Endothelial cell of umbilical vein (primary cell): ENCODE measurements around the gene CTDSP1. TPM values are rescaled to one million over a fixed set of nuclear protein-coding genes. Genes with fewer than 3 reads are reported as not detected.

Source experiments
- BruUV-seq: library from RNA; stranded (reverse); fragments of 400-500 nt; replicated peaks from 2 replicates; lab custom pipeline; 2021; lab: Mats Ljungman, UMichigan
- CTCF ChIA-PET: fragments of 300-600, 350-600 bp; sonication (Branson Sonifier 250); formaldehyde crosslinking; loops from one replicate; lab custom pipeline; 2021; ENCODE audit warnings: antibody characterized with exemption, inconsistent platforms; lab: Charles Lee
- POLR2A ChIA-PET: fragments of 300-600, 350-600 bp; sonication (Branson Sonifier 250); formaldehyde crosslinking; loops from one replicate; lab custom pipeline; 2021; ENCODE audit warnings: antibody characterized with exemption, inconsistent platforms; lab: Charles Lee
- DNase-seq: peaks from one replicate; pipeline ENCODE4 v3.0.0-alpha.2; 2011; ENCODE audit warnings: low read depth, low spot score
- FAIRE-seq: peaks from 2 replicates; lab custom pipeline; 2011; peaks lifted over from hg19 to GRCh38; lab: Jason Lieb, UNC
- H2AFZ ChIP-seq: 2 replicates; pipeline ENCODE4 v1.6.0; 2012; ENCODE audit warnings: low read depth, low read length, control low read depth, inconsistent platforms
- H3K27ac ChIP-seq: 2 replicates; pipeline ENCODE4 v1.5.1; 2011; ENCODE audit warnings: low read depth, mild to moderate bottlenecking, control low read depth, low read length, moderate library complexity; ENCODE audit not compliant: insufficient read depth
- H3K27me3 ChIP-seq, 2 experiments: 2 replicates each; pipeline versions ENCODE4 v1.6.0 to v1.6.1; 2011; ENCODE audit warnings: low read length in 2 of 2, mixed read lengths in 1 of 2; ENCODE audit not compliant: control insufficient read depth in 2 of 2, insufficient read depth in 2 of 2
- H3K36me3 ChIP-seq, 2 experiments: 2 replicates in 1 of 2; 3 replicates in 1 of 2; pipeline ENCODE4 v1.5.1; 2011; ENCODE audit warnings: low read length in 2 of 2, mild to moderate bottlenecking in 1 of 2, moderate library complexity in 1 of 2; ENCODE audit not compliant: control insufficient read depth in 2 of 2, insufficient read depth in 2 of 2; ENCODE audit errors: extremely low read depth in 1 of 2
- H3K4me1 ChIP-seq: 3 replicates; pipeline ENCODE4 v1.5.1; 2011; ENCODE audit warnings: mild to moderate bottlenecking, low read length; ENCODE audit not compliant: control insufficient read depth, insufficient read depth; ENCODE audit errors: extremely low read depth
- H3K4me2 ChIP-seq: 2 replicates; pipeline ENCODE4 v1.6.1; 2011; ENCODE audit warnings: low read length, control low read depth, mixed read lengths; ENCODE audit not compliant: insufficient read depth
- H3K4me3 ChIP-seq, 3 experiments: fragments of 200-600 bp in 1 of 3; sonication (generic), shearing (Covaris generic) in 1 of 3; replicated peaks in 1 of 3; 2 replicates each; pipeline ENCODE4 v1.5.1; 2011 to 2016; ENCODE audit warnings: control low read depth in 3 of 3, low read length in 3 of 3, mild to moderate bottlenecking in 2 of 3, inconsistent platforms in 1 of 3, low read depth in 1 of 3, moderate library complexity in 1 of 3; ENCODE audit not compliant: insufficient read depth in 1 of 3
- H3K79me2 ChIP-seq: 2 replicates; pipeline ENCODE4 v1.6.0; 2012; ENCODE audit warnings: low read length, inconsistent platforms; ENCODE audit not compliant: control insufficient read depth, insufficient read depth
- H3K9ac ChIP-seq: replicated peaks from 2 replicates; pipeline ENCODE3; 2011; ENCODE audit warnings: low read length, control low read depth; ENCODE audit not compliant: insufficient read depth; ENCODE audit errors: extremely low read depth
- H3K9me1 ChIP-seq: replicated peaks from 3 replicates; pipeline ENCODE4 v1.6.0; 2011; ENCODE audit warnings: mild to moderate bottlenecking, low read length; ENCODE audit not compliant: control insufficient read depth, insufficient read depth; ENCODE audit errors: extremely low read depth
- H3K9me3 ChIP-seq: replicated peaks from 2 replicates; pipeline ENCODE4 v1.5.1; 2012; ENCODE audit warnings: low read length, inconsistent platforms; ENCODE audit not compliant: control insufficient read depth, insufficient read depth
- H4K20me1 ChIP-seq: replicated peaks from 2 replicates; pipeline ENCODE3; 2011; ENCODE audit warnings: mild to moderate bottlenecking, low read length; ENCODE audit not compliant: control insufficient read depth, insufficient read depth; ENCODE audit errors: extremely low read depth
- EZH2 ChIP-seq: IDR thresholded peaks from 2 replicates; pipeline ENCODE4 v1.6.1; 2012; ENCODE audit warnings: borderline replicate concordance, low read depth, mild to moderate bottlenecking, moderate library complexity, low read length, inconsistent platforms; ENCODE audit not compliant: severe bottlenecking
- FOS ChIP-seq: IDR thresholded peaks from 2 replicates; pipeline ENCODE4 v1.6.1; 2011; ENCODE audit warnings: mild to moderate bottlenecking, low read length, moderate library complexity, borderline replicate concordance; ENCODE audit not compliant: insufficient read depth
- GATA2 ChIP-seq: IDR thresholded peaks from 2 replicates; pipeline ENCODE4 v1.7.0; 2011; ENCODE audit warnings: low read depth, mild to moderate bottlenecking, moderate library complexity, mixed read lengths, low read length; ENCODE audit not compliant: insufficient read length, insufficient read depth
- JUN ChIP-seq: IDR thresholded peaks from 2 replicates; pipeline ENCODE4 v1.6.1; 2011; ENCODE audit warnings: borderline replicate concordance, low read depth; ENCODE audit not compliant: insufficient read length, insufficient read depth
- MAX ChIP-seq: IDR thresholded peaks from 2 replicates; pipeline ENCODE4 v1.6.1; 2011; ENCODE audit not compliant: insufficient read depth, insufficient read length
- MYC ChIP-seq: IDR thresholded peaks from one replicate; pipeline ENCODE4 v1.6.1; 2011; ENCODE audit warnings: mild to moderate bottlenecking, low read depth, low read length
- POLR2A ChIP-seq: IDR thresholded peaks from 2 replicates; pipeline ENCODE4 v1.6.1; 2012; ENCODE audit warnings: low read depth, mild to moderate bottlenecking, control low read depth, low read length
- POLR2AphosphoS5 ChIP-seq: IDR thresholded peaks from 2 replicates; pipeline ENCODE4 v1.6.1; 2012; ENCODE audit warnings: low read depth, mild to moderate bottlenecking, control low read depth, low read length, moderate library complexity; ENCODE audit not compliant: insufficient read depth
- dilution Hi-C: fragments of 300-500 bp; cut with MboI; formaldehyde crosslinking; loops from one replicate; pipeline ENCODE4 v1.15.0; 2019; ENCODE audit warnings: low sequenced_read_pairs; ENCODE audit not compliant: extremely low pct_ligation_motif_present
- intact Hi-C: fragments of 100-400 bp; cut with micrococcal nuclease; formaldehyde crosslinking; loops from one replicate; pipeline ENCODE4 v1.10.0; 2022
- polyA plus RNA-seq, 4 experiments: library from polyadenylated mRNA; depleted of rRNA in 3 of 4; stranded (reverse) in 3 of 4; unstranded in 1 of 4; fragments of >200 nt; gene quantifications; 2 replicates each; pipeline versions ENCODE4 v1.2.1 to v1.2.3, GENCODE V29; 2011 to 2012; ENCODE audit warnings: missing spikeins in 1 of 4
- total RNA-seq: library from RNA; stranded (reverse); gene quantifications from 2 replicates; pipeline ENCODE4 v1.2.3, GENCODE V29; 2021
- TF ChIP-seq, protein P1 (sequence below), 2 donors: IDR thresholded peaks; 1 replicate in 1 of 2; 2 replicates in 1 of 2; pipeline ENCODE4 v1.5.1; 2011; ENCODE audit warnings: low read length in 2 of 2, mild to moderate bottlenecking in 2 of 2, moderate library complexity in 2 of 2, control low read depth in 1 of 2, inconsistent platforms in 1 of 2, low read depth in 1 of 2; ENCODE audit not compliant: insufficient read depth in 1 of 2; ENCODE audit errors: extremely low read depth in 1 of 2

Gene CTDSP1
- total and polyA plus RNA-seq, 2 donors (not counting 3 experiments of a cell fraction or from before 2014, with no cell fraction given) = 86.1 to 112 TPM

GRCh38 chr2:218427741-218428140, 28.1 kb downstream of the CTDSP1 start:
- no peak overlapping the region for H3K4me3 ChIP-seq
- H3K27me3 ChIP-seq = no peaks in the 10 kb centered on the region
- TF ChIP-seq FOS (no peak), POLR2AphosphoS5 (no peak), POLR2A (no peak), EZH2 (no peak), JUN (no peak), MAX (no peak)
- H3K79me2 ChIP-seq = no peaks in the 10 kb centered on the region
- H3K27ac ChIP-seq = no peak overlapping the region
- no peak overlapping the region for H2AFZ ChIP-seq
- DNase-seq (no peak), FAIRE-seq (no peak)
- H3K9ac ChIP-seq = no peak overlapping the region
- no peak overlapping the region for H3K4me2 ChIP-seq
- dilution Hi-C loops (no loop called here), intact Hi-C loops (no loop called here)
- H3K4me1 ChIP-seq = no peaks in the 10 kb centered on the region
- POLR2A ChIA-PET = no interaction called here
- no TSS peak for BruUV-seq
- H3K9me1 ChIP-seq = no peaks in the 10 kb centered on the region
- H3K36me3 ChIP-seq = no peaks in the 10 kb centered on the region
- no peaks in the 10 kb centered on the region for H3K9me3 ChIP-seq
- CTCF ChIA-PET = no interaction called here
- H4K20me1 ChIP-seq = no peaks in the 10 kb centered on the region

DNA sequence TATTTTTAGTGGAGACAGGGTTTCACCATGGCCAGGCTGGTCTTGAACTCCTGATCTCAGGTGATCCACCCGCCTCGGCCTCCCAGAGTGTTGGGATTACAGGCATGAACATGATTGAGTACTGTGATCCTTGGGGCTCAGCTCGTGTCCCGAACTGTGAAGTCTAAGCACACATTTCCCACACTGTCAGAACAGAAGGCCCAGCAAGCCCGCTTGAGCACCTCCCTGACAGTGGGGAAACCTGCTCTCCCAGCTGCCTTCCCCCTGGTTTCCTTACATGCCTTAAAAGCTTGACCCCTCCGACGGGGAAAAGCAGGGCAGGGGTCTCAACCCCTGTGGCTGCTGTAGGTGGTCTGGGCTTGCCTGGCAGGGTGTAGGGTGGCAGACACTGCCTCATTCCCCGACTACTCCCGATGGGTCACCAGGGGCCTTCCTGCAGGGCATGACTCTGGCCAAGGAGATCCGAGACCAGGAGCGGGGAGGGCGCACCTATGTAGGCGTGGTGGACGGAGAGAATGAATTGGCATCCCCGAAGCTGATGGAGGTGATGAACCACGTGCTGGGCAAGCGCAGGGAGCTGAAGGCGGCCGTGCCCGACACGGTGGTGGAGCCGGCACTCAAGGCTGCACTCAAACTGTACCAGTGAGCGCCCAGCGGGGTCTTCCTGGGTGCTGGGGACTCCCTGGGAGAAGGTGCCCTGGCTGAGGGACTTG, 29.3 kb downstream of the CTDSP1 start:
- H3K27ac ChIP-seq = no peak overlapping the region
- no peaks in the 10 kb centered on the region for H4K20me1 ChIP-seq
- TF ChIP-seq POLR2A (no peak), MAX (no peak), MYC (no peak), EZH2 (no peak), GATA2 (no peak), POLR2AphosphoS5 (no peak)
- TF ChIP-seq, protein P1, sequence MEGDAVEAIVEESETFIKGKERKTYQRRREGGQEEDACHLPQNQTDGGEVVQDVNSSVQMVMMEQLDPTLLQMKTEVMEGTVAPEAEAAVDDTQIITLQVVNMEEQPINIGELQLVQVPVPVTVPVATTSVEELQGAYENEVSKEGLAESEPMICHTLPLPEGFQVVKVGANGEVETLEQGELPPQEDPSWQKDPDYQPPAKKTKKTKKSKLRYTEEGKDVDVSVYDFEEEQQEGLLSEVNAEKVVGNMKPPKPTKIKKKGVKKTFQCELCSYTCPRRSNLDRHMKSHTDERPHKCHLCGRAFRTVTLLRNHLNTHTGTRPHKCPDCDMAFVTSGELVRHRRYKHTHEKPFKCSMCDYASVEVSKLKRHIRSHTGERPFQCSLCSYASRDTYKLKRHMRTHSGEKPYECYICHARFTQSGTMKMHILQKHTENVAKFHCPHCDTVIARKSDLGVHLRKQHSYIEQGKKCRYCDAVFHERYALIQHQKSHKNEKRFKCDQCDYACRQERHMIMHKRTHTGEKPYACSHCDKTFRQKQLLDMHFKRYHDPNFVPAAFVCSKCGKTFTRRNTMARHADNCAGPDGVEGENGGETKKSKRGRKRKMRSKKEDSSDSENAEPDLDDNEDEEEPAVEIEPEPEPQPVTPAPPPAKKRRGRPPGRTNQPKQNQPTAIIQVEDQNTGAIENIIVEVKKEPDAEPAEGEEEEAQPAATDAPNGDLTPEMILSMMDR (IDR thresholded peaks at IDR 0.05; ENCODE audit: extremely low read depth in 1 of 2, insufficient read depth in 1 of 2, low read depth in 1 of 2, low read length in 2 of 2) = no peak
- no peak overlapping the region for H3K4me2 ChIP-seq
- dilution Hi-C loops = no loop called here
- H3K27me3 ChIP-seq = no peaks in the 10 kb centered on the region
- DNase-seq (no peak), FAIRE-seq (no peak)
- H3K79me2 ChIP-seq = no peaks in the 10 kb centered on the region
- BruUV-seq = no TSS peak
- intact Hi-C loops = no loop called here
- H3K36me3 ChIP-seq = no peaks in the 10 kb centered on the region
- H3K9me3 ChIP-seq = no peaks in the 10 kb centered on the region
- H3K9me1 ChIP-seq = no peaks in the 10 kb centered on the region
- H2AFZ ChIP-seq = no peak overlapping the region
- ChIA-PET POLR2A (no interaction called here), CTCF (no interaction called here)
- no peaks in the 10 kb centered on the region for H3K4me1 ChIP-seq
- H3K9ac ChIP-seq = no peak overlapping the region
- H3K4me3 ChIP-seq = no peak overlapping the region
